Superior temporal gyrus (tissue), 1 donor: Measurements from ENCODE around the gene ECEL1.

Source experiments
- DNase-seq: peaks from one replicate; pipeline ENCODE4 v3.0.0-alpha.2; 2016; ENCODE audit errors: extremely low spot score

The ECEL1 gene

GRCh38 chr2:232484628-232485347, 2.8 kb downstream of the ECEL1 start:
- no peak for DNase-seq

- DNase-seq: no peak
Measured at GRCh38 chr2:232483923-232484627, 3.6 kb downstream of the ECEL1 start.

GRCh38 chr2:232483311-232483922, 4.2 kb downstream of the ECEL1 start:
- DNase-seq: no peak

GRCh38 chr2:232482301-232483238, 5.1 kb downstream of the ECEL1 start:
- DNase-seq: no peak

DNA sequence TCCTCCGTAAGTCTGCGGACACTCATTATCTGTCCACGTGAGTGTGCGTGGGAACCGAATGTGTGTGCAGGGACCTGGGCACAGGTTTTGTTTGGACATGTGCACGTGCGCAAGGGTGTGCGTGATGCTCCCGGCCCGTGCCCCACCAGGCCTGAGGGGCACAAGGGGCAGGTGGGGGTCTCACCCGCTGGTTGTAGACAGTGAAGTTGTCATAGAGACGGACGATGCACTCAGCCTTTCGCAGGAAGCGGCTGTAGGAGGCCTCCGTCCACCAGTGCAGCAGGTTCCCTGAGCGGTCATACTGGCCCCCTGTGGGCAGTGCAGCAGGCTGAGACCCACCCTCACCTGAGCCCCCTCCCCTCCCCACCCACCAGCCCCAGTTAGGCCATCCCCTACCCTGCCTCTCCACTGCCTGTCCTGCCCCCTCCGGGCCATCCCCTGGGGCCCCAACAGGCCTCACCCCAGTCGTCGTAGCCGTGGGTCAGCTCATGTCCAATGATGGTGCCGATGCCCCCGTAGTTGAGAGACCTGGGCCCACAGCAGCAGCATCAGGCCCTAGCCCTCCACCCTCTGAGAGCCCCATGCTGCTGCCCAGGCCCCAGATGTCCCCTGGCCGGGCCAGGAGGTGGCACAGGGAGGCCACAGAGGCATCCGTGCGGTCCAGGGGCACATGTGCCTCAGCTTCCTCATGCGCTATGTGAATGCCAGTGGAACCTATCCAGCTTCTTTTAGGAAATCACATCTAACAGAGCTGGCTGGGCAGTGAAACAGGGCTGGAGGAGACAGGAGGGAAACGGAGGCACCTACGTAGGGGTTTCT, 6.1 kb downstream of the ECEL1 start:
- no peak for DNase-seq

- no peak for DNase-seq
Measured at GRCh38 chr2:232480201-232481190, 7.1 kb downstream of the ECEL1 start.

GRCh38 chr2:232479341-232480200, 8.1 kb downstream of the ECEL1 start:
- no peak for DNase-seq

GRCh38 chr2:232478571-232479340, 8.9 kb downstream of the ECEL1 start:
- DNase-seq: no peak

DNA sequence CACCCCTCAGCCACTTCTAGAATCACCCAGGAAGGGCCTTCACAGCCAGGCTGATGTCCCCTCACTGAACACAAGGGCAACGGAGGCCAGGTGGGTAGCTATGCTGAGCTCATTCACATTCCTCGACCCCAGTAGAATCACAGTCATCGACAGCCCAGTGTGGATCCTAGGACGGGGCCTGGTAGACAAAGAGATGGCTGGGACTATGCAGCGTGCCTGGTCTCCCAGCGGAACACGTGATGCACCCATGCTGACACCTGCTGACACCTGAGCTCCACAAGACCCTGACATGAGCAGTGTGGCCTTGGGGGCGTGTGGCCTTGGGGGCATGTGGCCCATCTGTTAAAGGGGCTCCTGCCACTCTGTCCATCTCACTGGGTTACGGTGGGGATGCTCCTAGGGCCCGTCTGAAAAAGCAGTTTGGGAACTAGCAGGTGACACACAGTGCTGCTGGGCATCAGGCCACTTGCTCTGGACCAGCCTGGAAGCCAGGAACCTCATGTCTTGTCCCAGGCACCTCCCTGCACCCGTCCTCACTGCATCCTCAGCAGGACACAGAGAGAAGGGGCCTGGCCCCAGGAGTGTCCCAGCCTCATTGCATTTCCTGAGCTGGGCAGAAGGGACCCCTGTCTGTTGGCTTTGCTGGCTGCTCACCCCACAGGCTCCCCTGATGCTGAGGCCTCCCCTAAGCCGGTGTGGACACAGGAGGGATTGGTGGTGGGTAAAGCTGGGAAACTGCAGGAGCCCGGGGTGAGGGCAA, 9.7 kb downstream of the ECEL1 start:
- no peak for DNase-seq

- DNase-seq: no peak
Measured at GRCh38 chr2:232476791-232477190, 10.8 kb downstream of the ECEL1 start.

DNA sequence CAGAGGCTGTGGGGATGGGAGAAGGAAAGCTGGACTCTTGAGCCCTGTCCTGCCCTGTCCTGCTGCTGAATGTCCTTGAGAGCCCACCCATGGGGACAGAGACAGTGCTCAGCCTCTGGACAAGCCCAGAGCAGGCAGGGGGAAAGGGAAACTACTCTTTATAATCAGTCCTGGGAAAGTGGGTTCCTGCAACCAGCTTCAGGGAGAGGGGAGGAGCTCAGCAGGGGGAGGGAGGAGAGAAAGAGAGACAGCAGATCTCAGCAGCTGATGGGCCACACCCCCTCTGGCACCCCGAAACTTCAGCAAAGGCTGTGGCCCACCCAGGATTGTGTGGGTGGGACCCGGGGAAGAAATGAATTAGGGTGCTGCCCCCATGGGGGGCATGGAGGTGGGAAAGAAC, 11.6 kb downstream of the ECEL1 start:
- no peak for DNase-seq

GRCh38 chr2:232473467-232473890, 14.2 kb downstream of the ECEL1 start:
- DNase-seq: no peak

DNA sequence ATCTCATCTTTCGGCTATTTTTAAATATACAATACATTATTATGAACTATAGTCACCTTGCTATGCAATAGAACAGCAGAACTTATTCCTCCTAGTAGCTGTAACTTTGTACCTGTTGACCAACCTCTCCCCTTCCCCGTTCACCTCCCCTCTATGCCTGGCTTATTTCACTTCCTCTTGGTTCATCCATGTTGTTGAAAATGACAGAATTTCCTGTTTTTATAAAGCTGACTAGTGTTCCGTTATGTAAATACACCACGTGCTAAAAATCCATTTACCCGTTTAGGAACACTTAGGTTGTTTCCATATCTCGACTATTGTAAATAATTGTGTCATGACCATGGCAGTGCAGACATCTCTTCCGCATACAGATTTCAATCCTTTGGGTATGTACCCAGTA, 21.4 kb downstream of the ECEL1 start:
- no peak for DNase-seq

DNA sequence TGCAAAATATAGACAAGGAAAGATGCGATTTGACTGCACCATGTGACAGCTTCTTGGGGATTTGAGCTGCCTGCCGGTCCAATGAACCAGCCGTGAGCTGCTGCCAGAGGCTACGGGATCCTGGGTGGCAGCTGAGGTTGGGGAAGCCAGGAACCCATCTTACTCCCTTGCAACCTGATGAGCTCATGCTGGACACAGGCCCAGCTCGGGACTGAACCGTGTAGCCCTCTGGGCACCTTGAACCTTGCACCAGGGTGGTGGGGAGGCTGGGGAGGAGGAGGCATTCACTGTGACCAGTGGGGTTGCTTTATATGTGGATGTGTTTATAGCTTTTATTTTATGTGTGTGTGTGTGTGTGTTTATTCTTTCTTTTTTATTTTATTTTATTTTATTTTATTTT, 22.6 kb downstream of the ECEL1 start:
- DNase-seq: no peak

DNA sequence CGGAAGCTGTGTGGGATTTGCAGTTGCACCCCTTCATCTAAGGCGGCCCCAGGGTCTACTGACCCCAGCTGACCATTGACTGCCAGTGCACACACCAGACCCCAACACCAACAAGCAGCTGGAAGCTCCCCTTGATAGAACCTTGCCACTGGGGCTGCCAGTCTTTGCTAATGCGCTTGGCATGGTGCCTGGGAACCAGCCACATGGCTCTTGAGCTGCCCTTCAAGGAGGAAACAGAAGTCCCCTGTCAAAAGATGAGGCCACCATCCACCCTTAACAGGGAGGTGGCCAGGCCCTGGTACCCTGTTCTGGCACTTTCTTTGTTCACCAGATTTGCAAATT, 23.1 kb downstream of the ECEL1 start:
- DNase-seq: no peak

DNA sequence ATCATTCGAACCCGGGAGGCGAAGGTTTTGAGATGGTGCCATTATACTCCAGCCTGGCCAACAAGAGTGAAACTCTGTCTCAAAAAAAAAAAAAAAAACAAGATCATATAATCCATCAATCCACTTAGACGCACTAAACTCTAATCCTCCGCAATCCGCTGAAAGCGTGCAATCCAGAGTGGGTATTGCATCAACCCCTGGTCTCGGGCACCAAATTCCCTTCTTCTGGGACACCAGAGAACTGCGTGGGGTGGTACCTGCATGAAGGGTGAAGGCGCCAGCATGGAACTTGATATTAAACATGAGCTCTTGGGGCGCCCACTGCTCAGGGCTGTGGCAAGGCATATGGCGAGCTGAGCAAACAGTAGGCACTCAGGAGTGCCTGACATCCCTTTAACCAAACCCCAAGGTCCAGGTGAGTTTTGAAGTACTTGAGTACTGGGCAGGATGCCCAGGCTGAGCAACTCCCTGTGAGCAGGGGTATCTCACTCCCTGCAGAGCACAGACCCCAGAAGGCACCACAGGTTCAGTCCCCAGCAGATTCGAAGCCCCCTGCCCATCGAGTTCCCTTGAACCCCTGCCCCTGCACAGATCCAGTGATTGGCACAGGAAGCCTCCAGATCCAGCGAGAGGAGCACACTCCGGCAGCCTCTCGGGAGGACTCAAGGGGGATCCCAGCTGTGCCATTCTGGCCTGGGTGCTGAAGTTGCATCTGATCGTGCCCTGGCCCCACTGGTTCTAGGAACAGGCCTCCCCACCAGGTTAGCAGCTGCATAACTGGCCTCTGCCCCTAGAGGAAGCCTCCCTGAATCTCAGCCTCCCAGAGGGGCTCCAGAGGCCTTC, 23.7 kb downstream of the ECEL1 start:
- no peak for DNase-seq
